SK-N-SH treated with all-trans-retinoic acid at 6 μM for 48 hours (cell line): Measurements from ENCODE around the gene RNU1-1.

ENCODE experiments used
- ARNTL ChIP-seq: fragments of 450-650 bp; formaldehyde crosslinking; IDR thresholded peaks from 2 replicates; pipeline ENCODE4 v1.5.0; 2020; ENCODE audit warnings: low read depth, mild to moderate bottlenecking, moderate library complexity, borderline replicate concordance
- BACH2 ChIP-seq: fragments of 250-450 bp; sonication (Bioruptor Pico); IDR thresholded peaks from 2 replicates; pipeline ENCODE4 v1.9.0; 2021; ENCODE audit warnings: mild to moderate bottlenecking, borderline replicate concordance
- GLIS3 ChIP-seq: fragments of 250-450 bp; sonication (Bioruptor Pico); IDR thresholded peaks from 2 replicates; pipeline ENCODE4 v1.5.0; 2020; ENCODE audit warnings: mild to moderate bottlenecking, moderate library complexity
- RARB ChIP-seq: fragments of 250-450 bp; sonication (Bioruptor Pico); IDR thresholded peaks from 2 replicates; pipeline ENCODE4 v1.8.0; 2021; ENCODE audit warnings: mild to moderate bottlenecking, moderate library complexity
- ZC3H10 ChIP-seq: fragments of 250-450 bp; sonication (Bioruptor Pico); IDR thresholded peaks from 2 replicates; pipeline ENCODE4 v1.5.1; 2021; ENCODE audit warnings: mild to moderate bottlenecking, moderate library complexity
- ZFP3 ChIP-seq: fragments of 250-450 bp; sonication (Bioruptor Pico); IDR thresholded peaks from 2 replicates; pipeline ENCODE4 v1.5.0; 2020; ENCODE audit warnings: mild to moderate bottlenecking, moderate library complexity
- ZNF8 ChIP-seq: fragments of 450-650 bp; formaldehyde crosslinking; IDR thresholded peaks from 2 replicates; pipeline ENCODE4 v1.5.0; 2020; ENCODE audit warnings: mild to moderate bottlenecking, moderate library complexity
- TF ChIP-seq, protein P1 (sequence below): fragments of 250-450 bp; sonication (Bioruptor Pico); IDR thresholded peaks from 2 replicates; pipeline ENCODE4 v1.8.0; 2020; ENCODE audit warnings: mild to moderate bottlenecking, moderate library complexity, borderline replicate concordance
- TF ChIP-seq, protein P2 (sequence below): fragments of 250-450 bp; sonication (Bioruptor Pico); IDR thresholded peaks from 2 replicates; pipeline ENCODE4 v1.8.0; 2021; ENCODE audit warnings: low read depth, mild to moderate bottlenecking, moderate library complexity, borderline replicate concordance
- TF ChIP-seq, protein P3 (sequence below): fragments of 250-450 bp; sonication (Bioruptor Pico); IDR thresholded peaks from 2 replicates; pipeline ENCODE4 v1.5.1; 2020; ENCODE audit warnings: low read depth, mild to moderate bottlenecking, moderate library complexity

DNA sequence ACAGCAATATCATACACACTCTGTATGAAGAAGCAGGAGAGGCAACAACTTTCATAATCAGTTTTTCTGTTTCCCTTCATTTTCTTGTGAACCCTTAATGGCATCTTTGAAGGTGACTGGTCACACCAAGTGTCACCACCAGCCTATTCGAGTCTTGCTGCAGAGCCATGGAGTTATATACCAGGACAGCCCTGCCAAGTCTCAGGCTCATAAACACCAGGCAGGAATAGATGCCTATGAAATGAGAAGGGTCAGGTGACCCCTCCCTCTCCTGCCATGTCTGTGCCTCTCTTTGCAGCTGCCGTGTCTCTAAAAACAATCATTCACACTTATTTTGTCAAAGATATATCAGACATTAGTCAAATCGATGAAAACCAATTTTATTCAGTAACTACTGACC lies 45.5 kb downstream of the RNU1-1 start:
- no peak for TF ChIP-seq BACH2 (CRISPR knock-in tag)
- TF ChIP-seq ZNF8 (CRISPR knock-in tag), result no peak
- TF ChIP-seq, protein P1, sequence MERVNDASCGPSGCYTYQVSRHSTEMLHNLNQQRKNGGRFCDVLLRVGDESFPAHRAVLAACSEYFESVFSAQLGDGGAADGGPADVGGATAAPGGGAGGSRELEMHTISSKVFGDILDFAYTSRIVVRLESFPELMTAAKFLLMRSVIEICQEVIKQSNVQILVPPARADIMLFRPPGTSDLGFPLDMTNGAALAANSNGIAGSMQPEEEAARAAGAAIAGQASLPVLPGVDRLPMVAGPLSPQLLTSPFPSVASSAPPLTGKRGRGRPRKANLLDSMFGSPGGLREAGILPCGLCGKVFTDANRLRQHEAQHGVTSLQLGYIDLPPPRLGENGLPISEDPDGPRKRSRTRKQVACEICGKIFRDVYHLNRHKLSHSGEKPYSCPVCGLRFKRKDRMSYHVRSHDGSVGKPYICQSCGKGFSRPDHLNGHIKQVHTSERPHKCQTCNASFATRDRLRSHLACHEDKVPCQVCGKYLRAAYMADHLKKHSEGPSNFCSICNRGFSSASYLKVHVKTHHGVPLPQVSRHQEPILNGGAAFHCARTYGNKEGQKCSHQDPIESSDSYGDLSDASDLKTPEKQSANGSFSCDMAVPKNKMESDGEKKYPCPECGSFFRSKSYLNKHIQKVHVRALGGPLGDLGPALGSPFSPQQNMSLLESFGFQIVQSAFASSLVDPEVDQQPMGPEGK, result no peak
- TF ChIP-seq RARB (CRISPR knock-in tag), result no peak
- TF ChIP-seq ZFP3 (CRISPR knock-in tag), result no peak
- TF ChIP-seq, protein P2, sequence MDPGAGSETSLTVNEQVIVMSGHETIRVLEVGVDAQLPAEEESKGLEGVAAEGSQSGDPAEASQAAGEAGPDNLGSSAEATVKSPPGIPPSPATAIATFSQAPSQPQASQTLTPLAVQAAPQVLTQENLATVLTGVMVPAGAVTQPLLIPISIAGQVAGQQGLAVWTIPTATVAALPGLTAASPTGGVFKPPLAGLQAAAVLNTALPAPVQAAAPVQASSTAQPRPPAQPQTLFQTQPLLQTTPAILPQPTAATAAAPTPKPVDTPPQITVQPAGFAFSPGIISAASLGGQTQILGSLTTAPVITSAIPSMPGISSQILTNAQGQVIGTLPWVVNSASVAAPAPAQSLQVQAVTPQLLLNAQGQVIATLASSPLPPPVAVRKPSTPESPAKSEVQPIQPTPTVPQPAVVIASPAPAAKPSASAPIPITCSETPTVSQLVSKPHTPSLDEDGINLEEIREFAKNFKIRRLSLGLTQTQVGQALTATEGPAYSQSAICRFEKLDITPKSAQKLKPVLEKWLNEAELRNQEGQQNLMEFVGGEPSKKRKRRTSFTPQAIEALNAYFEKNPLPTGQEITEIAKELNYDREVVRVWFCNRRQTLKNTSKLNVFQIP (CRISPR knock-in tag), result no peak
- no peak for TF ChIP-seq ZC3H10
- TF ChIP-seq GLIS3 (CRISPR knock-in tag), result no peak
- no peak for TF ChIP-seq ARNTL (CRISPR knock-in tag)
- TF ChIP-seq, protein P3, sequence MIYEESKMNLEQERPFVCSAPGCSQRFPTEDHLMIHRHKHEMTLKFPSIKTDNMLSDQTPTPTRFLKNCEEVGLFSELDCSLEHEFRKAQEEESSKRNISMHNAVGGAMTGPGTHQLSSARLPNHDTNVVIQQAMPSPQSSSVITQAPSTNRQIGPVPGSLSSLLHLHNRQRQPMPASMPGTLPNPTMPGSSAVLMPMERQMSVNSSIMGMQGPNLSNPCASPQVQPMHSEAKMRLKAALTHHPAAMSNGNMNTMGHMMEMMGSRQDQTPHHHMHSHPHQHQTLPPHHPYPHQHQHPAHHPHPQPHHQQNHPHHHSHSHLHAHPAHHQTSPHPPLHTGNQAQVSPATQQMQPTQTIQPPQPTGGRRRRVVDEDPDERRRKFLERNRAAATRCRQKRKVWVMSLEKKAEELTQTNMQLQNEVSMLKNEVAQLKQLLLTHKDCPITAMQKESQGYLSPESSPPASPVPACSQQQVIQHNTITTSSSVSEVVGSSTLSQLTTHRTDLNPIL (CRISPR knock-in tag), result no peak
